Rectal smooth muscle tissue (tissue), 1 donor: ENCODE data around the gene MED12L.
"Not testable (repeated sequence)": the region's sequence is repeated elsewhere in the genome, so short reads cannot be mapped to it uniquely, and the experiment has no call there.

Experiments used
- H3K27ac ChIP-seq: one replicate; pipeline ENCODE4 v1.7.0; 2013; ENCODE audit warnings: low read depth, low read length, inconsistent platforms
- H3K27me3 ChIP-seq: one replicate; pipeline ENCODE4 v1.7.0; 2013; ENCODE audit warnings: low read length; ENCODE audit not compliant: control insufficient read depth, insufficient read depth
- H3K36me3 ChIP-seq: one replicate; pipeline ENCODE4 v1.7.0; 2013; ENCODE audit warnings: low read length; ENCODE audit not compliant: control insufficient read depth, insufficient read depth
- H3K4me1 ChIP-seq: one replicate; pipeline ENCODE4 v1.7.0; 2013; ENCODE audit warnings: low read length; ENCODE audit not compliant: control insufficient read depth, insufficient read depth
- H3K4me3 ChIP-seq: one replicate; pipeline ENCODE4 v1.7.0; 2013; ENCODE audit warnings: low read length
- H3K9ac ChIP-seq: one replicate; pipeline ENCODE4 v1.7.0; 2013; ENCODE audit warnings: low read length

The MED12L gene

GRCh38 chr3:151074256-151074655 is 11.2 kb upstream of the MED12L start:
- H3K36me3 ChIP-seq = no peaks in the 10 kb centered on the region
- no peak overlapping the region for H3K9ac ChIP-seq
- no peaks in the 10 kb centered on the region for H3K27me3 ChIP-seq
- no peak overlapping the region for H3K27ac ChIP-seq
- H3K4me3 ChIP-seq = no peak overlapping the region
- H3K4me1 ChIP-seq = no peaks in the 10 kb centered on the region

GRCh38 chr3:151075869-151076562 is 9.4 kb upstream of the MED12L start:
- H3K4me3 ChIP-seq = no peak overlapping the region
- H3K27me3 ChIP-seq = no peaks in the 10 kb centered on the region
- H3K4me1 ChIP-seq = no peaks in the 10 kb centered on the region

GRCh38 chr3:151076626-151077025 is 8.8 kb upstream of the MED12L start:
- Histone ChIP-seq H3K9ac (no peak overlapping the region), H3K36me3 (no peaks in the 10 kb centered on the region), H3K27ac (no peak overlapping the region), H3K27me3 (no peaks in the 10 kb centered on the region), H3K4me1 (no peaks in the 10 kb centered on the region), H3K4me3 (no peak overlapping the region)

More at GRCh38 chr3:151075869-151076562, 9.4 kb upstream of the MED12L start:
- Histone ChIP-seq H3K36me3 (no peaks in the 10 kb centered on the region), H3K27ac (no peak overlapping the region), H3K9ac (no peak overlapping the region)

GRCh38 chr3:151081082-151081481 is 4.4 kb upstream of the MED12L start:
- H3K9ac ChIP-seq, H3K4me3 ChIP-seq, H3K4me1 ChIP-seq, H3K27me3 ChIP-seq, H3K27ac ChIP-seq, H3K36me3 ChIP-seq: not testable (repeated sequence)

- Histone ChIP-seq H3K27me3 (no peaks in the 10 kb centered on the region), H3K27ac (no peak overlapping the region), H3K9ac (no peak overlapping the region), H3K4me3 (no peak overlapping the region), H3K36me3 (no peaks in the 10 kb centered on the region), H3K4me1 (no peaks in the 10 kb centered on the region)
Measured at GRCh38 chr3:151082880-151083838, 2.3 kb upstream of the MED12L start.

GRCh38 chr3:151084893-151085226 is 604 bp upstream of the MED12L start:
- Histone ChIP-seq H3K27ac (no peak overlapping the region), H3K9ac (no peak overlapping the region), H3K36me3 (no peaks in the 10 kb centered on the region), H3K4me3 (peak overlapping the region; percentile 63), H3K27me3 (no peaks in the 10 kb centered on the region), H3K4me1 (no peaks in the 10 kb centered on the region)

- Histone ChIP-seq H3K27ac (no peak overlapping the region), H3K4me3 (peak overlapping the region; percentile 63), H3K36me3 (no peaks in the 10 kb centered on the region), H3K4me1 (no peaks in the 10 kb centered on the region), H3K9ac (no peak overlapping the region), H3K27me3 (no peaks in the 10 kb centered on the region)
Measured at GRCh38 chr3:151085889-151086483, 522 bp downstream of the MED12L start.

- no peak overlapping the region for H3K9ac ChIP-seq
- no peak overlapping the region for H3K27ac ChIP-seq
Measured at GRCh38 chr3:151086484-151087456, 1.3 kb downstream of the MED12L start.

GRCh38 chr3:151087648-151088047 is 2.2 kb downstream of the MED12L start:
- Histone ChIP-seq H3K4me1 (no peaks in the 10 kb centered on the region), H3K4me3 (no peak overlapping the region), H3K27ac (no peak overlapping the region), H3K36me3 (no peaks in the 10 kb centered on the region), H3K9ac (no peak overlapping the region), H3K27me3 (no peaks in the 10 kb centered on the region)

More at GRCh38 chr3:151086484-151087456, 1.3 kb downstream of the MED12L start:
- no peaks in the 10 kb centered on the region for H3K4me1 ChIP-seq
- peak overlapping the region; percentile 63 for H3K4me3 ChIP-seq
- H3K36me3 ChIP-seq = no peaks in the 10 kb centered on the region
- no peaks in the 10 kb centered on the region for H3K27me3 ChIP-seq

- no peaks in the 10 kb centered on the region for H3K36me3 ChIP-seq
- no peak overlapping the region for H3K27ac ChIP-seq
- no peak overlapping the region for H3K9ac ChIP-seq
- no peaks in the 10 kb centered on the region for H3K4me1 ChIP-seq
- H3K27me3 ChIP-seq = no peaks in the 10 kb centered on the region
- no peak overlapping the region for H3K4me3 ChIP-seq
Measured at GRCh38 chr3:151091685-151092345, 6.4 kb downstream of the MED12L start.

GRCh38 chr3:151093148-151093547 is 7.7 kb downstream of the MED12L start:
- Histone ChIP-seq H3K27ac (no peak overlapping the region), H3K27me3 (no peaks in the 10 kb centered on the region), H3K36me3 (no peaks in the 10 kb centered on the region), H3K4me1 (no peaks in the 10 kb centered on the region), H3K9ac (no peak overlapping the region), H3K4me3 (no peak overlapping the region)
